PC-3 (cell line): ENCODE measurements around the gene NVL.

Experiments
- CTCF ChIP-seq: fragments of 300-600 bp; sonication (generic); conservative IDR thresholded peaks from 2 replicates; pipeline ENCODE4 v1.5.1; 2017; ENCODE audit warnings: antibody characterized with exemption, low read depth, mild to moderate bottlenecking, low read length
- EZH2 ChIP-seq: fragments of 300-600 bp; sonication (generic); IDR thresholded peaks from one replicate; pipeline ENCODE4 v1.6.1; 2017; ENCODE audit warnings: antibody characterized with exemption, mild to moderate bottlenecking, low read length; ENCODE audit not compliant: unreplicated experiment

- TF ChIP-seq CTCF (no peak), EZH2 (no peak)
Measured at GRCh38 chr1:224235813-224236493, 94.0 kb downstream of the NVL start.
